Right lung (tissue), 5 donors: ENCODE data around the gene SPG21. TPM values are rescaled to one million over a fixed set of nuclear protein-coding genes. Genes with fewer than 3 reads are reported as not detected.
A peak's percentile ranks its signal among the peaks of the same experiment; 100 is the strongest.

ENCODE experiments used
- DNase-seq, 2 donors: peaks; one replicate each; pipeline ENCODE4 v3.0.0-alpha.2; 2013
- polyA plus RNA-seq, 5 donors: library from polyadenylated mRNA; unstranded; fragments of 120-200 nt; gene quantifications; one replicate each; pipeline versions ENCODE4 v1.2.1 to v1.2.3, GENCODE V29; 2013; ENCODE audit warnings: inconsistent platforms in 1 of 5, low replicate concordance in 1 of 5; ENCODE audit not compliant: insufficient read length in 5 of 5, insufficient read depth in 1 of 5

Gene SPG21
- polyA plus RNA-seq, 5 donors = 95.9 to 115 (median 102) TPM

DNA sequence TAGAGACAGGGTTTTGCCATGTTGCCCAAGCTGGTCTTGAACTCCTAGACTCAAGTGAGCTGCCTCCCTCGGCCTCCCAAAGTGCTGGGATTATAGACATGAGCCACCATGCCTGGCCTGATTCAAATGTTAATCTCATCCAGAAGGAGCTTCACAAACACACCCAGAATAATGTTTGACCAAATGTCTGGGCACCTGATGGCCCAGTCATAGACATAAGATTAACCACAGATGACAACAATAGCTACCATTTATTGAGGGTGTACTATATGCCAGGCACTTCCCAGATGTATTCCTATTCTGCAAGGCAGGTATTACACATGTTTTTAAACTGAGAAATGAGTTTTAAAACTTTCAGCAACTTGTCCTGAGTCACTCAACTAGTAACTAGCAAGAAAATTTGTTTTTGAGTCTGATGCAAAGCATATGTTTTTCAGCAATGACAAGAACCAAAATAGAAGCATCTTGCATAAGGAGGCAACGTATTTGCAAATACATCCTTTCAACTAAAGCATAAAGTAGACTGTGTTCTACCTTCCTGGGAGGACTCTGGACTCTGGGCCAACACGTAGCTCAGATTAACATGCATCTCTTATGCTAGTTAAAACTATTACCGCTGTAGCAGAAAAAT, 8.1 kb upstream of the SPG21 start:
- DNase-seq = no peak

DNA sequence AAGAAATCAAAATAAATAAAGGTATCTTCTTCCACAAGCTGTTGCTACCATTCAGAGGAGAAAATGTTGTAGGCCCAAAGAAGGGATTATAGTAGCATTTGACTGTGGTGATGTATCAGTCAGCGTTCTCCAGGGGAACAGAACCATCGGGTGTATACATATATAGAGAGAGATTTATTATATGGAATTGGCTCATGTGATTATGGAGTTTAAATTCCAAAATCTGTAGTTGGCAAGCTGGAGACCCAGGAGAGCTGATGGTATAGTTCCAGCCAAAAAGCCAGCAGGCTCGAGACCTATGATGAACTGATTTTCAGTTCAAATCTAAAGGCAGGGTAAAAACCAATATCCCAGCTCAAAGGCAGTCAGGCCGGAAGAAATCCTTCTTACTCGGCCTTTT, 7.4 kb upstream of the SPG21 start:
- no peak for DNase-seq

DNA sequence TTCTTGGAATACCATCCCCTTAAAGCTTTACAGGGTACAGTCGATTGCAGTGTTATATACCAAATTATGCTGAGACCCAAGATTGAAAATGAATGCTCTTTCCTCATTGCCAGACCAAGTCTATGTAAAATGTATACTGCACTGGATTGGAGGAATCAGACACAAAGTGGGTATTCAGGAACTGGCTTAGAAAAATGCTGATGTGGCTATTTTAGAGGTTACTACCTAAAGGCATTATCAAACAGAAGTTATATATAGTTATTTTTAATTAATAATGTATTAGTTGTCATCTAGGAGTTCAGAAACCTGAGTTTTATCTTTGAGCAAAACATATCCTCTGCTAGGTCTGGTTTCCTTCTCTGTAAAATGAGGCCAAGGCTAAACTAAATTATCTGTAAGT, 3.6 kb upstream of the SPG21 start:
- no peak for DNase-seq

DNA sequence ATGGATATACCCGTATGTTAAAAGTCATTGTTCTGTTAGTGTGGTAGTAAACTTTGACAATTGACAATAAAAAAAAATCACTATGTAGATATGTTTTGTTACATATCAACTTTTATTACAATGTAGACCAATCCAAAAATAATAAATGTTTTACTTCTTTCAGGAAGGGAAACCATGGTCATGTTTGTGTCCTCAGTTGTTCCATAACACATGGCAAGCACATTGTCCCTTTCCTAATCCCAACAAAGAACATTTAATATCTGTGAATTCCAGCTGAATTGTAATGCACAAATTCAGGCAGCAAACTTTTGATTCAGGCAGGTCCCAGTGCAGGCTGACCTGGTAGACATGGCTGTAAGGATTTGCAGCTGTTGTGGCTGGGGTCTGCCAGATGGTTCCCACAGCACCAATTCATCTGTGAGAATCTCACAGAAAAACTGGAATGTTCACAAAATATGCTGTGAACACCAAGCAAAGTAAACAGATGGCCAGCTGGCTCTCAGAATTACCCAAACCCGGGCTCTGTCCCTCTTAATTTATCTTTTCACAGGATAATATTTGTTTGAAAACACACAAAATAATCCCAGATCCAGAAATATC, 1.9 kb upstream of the SPG21 start:
- DNase-seq = peak; percentile 23 to 24

DNA sequence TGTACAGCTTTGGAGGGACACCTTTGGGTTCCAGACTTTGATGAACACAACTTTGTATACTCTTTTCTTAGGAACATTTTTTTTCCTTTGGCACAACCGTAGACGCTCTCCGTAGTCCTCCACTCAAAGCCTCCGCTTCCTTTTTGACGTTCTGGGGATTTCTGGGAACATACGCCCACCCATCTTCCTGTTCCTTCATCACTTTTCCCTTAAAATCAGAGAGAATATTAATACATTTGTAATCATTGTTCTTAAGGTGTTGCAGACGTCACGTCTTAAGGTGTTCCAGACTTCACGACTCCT, 405 bp upstream of the SPG21 start:
- no peak for DNase-seq

DNA sequence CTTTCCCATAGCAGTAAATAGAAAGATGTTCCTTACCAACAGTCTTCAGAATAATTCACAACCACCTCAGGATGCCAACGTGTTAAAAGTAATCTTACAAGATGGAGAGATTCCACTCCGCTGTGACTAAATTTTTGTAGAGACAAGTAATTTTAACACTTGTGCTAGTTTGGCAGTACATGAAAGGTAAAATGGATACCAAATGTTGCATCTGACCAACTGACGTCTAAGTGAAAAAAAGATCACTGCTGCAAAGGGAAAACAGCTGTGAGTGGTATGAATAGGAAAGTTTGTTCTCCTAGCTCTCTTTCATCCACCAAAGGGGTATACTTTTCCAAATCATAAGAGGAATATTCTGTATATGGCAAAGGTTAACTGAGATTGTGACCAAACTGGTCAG, 2.6 kb downstream of the SPG21 start:
- no peak for DNase-seq

DNA sequence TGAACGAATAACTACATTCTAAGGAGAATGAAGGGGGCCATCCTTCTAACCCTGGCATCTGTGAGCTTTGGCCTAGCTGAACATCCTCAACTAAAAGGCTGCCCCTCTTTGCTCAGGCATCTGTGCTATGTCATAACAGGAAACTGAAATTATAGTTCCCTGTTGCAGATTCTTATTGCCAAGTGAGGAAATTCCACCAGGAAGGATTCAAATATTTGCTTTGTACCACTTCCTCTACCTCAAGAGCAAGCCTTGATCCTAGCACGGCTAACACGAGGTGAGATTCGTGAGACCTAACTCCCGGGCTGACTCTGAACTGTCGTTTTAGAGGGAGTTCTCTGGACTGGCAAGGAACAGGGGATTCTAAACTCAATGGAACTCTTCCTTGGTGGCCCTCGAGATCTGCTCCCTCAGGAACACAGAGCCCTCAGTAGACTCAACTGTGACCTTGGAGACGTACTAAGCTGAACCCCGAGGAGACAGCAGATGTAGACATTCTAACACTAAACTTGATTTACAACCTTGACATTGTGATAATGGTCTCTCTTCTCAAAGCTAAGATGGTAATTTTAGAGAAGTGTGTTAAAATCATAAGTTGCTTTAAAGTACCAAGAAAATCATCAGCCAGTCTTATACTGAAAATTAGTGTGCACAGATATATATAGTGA, 4.2 kb downstream of the SPG21 start:
- peak in 1 of 2 donors; percentile 23 for DNase-seq

DNA sequence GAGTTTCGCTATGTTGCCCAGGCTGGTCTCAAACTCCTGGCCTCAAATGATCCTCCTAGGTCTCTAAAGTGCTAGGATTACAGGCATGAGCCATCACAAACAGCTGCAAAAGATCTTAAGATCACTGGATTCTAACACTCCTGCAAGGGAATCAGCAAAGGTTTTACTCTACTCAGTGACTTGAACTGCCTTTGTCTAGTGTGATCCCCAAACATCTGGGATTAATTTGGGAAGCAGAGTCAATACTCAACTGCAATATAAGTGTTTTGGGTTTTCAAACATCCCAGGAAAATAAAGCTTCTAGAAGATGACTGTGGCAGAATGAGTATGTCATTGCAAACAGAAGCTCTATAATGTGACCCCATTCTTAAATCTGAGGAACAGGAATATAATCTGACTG, 7.2 kb downstream of the SPG21 start:
- no peak for DNase-seq

DNA sequence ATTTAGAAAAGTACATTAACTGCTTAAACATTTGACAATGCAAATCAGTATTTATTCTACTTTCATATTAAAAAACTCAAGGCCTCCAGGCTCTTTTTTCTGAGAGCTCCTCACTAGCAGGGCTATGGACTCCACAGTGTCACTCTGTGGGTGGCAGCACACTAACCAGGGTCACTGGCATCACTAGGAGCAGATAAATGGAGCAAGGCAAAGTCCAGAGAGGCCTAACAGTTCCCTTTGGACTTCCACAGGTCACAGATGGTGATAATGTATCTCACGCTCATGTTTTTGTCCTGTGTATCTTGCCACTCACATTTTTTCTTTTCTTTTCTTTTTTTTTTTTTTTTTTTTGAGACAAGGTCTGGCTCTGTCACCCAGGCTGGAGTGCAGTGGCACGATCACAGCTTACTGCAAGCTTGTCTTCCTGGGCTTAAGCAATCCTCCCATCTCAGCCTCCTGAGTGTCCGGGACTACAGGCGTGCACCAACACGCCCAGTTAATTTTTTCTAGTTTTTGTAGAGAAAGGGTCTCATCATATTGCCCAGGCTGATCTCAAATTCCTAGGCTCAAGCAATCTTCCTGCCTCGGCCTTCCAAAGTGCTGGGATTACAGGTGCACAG, 7.8 kb downstream of the SPG21 start:
- DNase-seq = no peak

DNA sequence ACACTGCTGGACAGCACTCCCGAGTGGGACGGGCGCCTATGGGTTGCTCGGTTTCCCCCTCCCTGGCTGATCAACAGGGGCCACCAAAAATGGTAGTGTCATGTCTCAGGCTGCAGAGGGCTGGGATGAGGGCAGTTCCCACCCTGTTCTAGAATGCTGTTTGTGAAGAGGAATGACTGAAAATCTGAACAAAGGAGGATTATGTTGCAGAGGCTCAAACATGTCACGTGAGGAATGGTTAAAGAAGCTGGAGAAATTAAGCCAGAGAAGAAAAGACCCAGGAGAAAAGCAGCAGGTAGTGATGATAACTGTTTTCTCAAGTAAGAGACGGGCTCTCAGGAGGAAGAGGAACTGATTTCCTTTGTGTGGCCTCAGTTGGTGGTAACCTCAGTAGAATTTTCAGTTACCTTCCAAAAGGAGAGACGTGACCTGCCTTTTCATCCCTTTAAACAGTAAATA, 10.4 kb downstream of the SPG21 start:
- no peak for DNase-seq

DNA sequence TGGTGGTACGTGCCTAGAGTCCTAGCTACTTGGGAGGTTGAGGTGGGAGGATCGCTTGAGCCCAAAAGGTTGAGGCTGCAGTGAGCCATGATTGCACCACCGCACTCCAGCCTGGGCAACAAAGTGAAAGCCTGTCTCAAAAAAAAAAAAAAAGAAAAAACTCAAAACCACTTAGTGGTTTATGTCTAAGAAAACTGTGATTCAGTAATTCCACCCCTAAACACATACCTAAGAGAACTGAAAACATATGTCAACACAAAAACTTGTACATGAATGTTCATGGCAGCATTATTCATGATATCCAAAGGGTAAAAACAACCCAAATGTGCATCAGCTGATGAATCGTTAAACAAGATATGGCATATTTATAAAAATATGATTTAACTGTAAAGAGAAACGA, 14.3 kb downstream of the SPG21 start:
- no peak for DNase-seq

DNA sequence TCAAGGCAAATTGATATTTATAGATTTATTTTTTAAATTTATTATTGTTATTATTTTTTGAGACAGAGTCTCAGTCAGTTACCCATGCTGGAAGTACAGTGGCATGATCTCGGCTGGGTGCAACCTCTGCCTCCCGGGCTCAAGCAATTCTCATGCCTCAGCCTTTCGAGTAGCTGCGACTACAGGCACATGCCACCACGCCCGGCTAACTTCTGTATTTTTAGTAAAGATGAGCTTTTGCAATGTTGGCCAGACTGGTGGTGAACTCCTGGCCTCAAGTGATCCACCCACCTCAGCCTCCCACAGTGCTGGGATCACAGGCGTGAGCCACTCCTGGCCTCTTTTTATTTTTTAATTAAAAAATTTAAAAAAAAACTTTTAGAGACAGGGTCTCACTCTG, 19.0 kb downstream of the SPG21 start:
- DNase-seq = no peak

DNA sequence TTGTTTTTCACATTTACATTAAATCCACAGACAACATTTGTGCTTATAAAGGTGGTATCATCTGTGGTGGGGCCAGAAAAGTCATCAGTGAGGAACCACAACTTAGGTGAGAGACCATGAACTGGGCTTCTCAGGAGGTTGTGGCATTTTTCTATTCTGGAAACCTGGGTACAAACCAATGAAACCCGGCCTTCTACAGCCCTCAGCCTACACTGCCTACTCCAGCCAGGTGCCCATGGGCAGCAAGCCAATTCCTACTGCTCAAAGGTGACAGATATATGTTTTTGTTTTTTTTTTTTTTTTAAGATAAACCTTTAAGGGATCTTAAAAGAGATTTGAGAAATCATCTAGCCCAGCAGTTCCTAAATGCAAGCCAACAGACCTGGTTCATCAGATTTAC, 20.3 kb downstream of the SPG21 start:
- no peak for DNase-seq

DNA sequence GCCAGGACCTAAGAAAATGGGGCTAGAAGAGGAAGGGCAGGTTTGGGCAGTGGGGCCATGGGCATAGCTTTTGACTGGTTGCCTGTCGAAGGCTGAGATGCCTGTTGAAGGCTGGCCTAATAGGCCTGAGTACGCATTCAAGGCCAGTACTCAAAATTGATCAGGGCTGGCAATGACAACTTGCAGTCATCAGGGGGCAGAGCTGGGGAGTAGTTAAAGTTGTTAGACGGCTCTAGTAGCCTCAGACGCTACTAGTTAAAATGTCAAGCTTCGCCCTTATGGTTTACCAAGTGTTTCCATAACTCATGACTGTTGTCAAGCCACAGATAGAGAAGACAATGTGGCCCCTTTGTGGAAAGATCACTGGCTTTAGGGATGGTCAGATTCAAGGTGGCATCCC, 28.7 kb downstream of the SPG21 start:
- DNase-seq = no peak

DNA sequence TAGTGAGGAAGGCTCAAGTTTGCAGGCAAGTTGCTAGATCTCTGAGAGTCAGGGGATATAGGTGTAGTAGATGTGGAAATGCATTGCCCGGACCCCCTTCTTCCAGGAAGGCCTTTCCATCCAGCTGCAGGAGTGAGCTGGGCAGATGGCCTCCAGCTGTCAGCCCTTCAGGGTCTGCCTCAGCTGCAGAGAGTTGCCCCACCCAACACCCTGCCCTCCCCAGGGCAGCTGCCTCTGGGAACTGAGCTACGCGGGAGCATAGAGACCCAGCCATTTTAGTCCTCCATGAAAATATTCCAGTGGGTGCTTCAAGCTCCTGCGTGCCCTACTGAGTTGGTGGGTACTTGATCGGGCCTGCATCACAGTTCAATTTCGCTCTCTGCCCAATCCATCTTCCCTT, 29.6 kb downstream of the SPG21 start:
- no peak for DNase-seq

DNA sequence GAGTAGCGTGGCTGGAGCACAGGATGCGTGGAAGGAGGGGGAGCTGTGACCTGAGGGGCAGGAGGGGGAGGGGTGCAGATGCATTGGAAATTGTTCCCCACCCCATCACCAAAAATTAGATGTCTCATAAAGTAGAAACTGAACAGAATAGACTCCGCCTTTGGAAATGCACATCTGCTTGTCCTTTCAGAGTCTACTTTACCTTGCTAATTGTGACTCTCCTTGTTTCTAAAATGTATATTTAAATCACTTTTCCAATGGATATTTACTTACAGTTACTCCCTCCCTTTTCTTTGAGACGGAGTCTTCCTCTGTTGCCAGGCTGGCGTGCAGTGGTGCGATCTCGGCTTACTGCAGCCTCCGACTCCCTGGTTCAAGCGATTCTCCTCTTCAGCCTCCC, 30.6 kb downstream of the SPG21 start:
- no peak for DNase-seq

DNA sequence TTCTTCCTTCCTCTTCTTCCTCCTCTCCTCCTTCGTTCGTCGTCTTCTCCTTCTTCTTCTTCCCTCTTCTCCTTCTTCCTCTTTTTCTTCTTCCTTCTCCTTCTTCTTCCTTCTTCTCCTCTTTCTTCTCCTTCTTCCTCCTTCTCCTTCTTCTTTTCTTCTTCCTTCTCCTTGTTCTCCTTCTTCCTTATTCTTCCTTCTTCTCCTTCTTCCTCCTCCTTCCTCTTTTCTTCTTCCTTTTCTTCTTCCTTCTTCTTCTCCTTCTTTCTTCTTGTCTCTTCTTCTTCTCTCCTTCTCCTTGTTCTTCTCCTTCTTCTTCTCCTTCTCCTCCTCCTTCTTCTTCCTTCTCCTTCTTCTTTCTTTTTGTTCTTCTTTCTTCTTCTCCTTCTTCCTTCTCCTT, 35.3 kb downstream of the SPG21 start:
- DNase-seq = no peak

DNA sequence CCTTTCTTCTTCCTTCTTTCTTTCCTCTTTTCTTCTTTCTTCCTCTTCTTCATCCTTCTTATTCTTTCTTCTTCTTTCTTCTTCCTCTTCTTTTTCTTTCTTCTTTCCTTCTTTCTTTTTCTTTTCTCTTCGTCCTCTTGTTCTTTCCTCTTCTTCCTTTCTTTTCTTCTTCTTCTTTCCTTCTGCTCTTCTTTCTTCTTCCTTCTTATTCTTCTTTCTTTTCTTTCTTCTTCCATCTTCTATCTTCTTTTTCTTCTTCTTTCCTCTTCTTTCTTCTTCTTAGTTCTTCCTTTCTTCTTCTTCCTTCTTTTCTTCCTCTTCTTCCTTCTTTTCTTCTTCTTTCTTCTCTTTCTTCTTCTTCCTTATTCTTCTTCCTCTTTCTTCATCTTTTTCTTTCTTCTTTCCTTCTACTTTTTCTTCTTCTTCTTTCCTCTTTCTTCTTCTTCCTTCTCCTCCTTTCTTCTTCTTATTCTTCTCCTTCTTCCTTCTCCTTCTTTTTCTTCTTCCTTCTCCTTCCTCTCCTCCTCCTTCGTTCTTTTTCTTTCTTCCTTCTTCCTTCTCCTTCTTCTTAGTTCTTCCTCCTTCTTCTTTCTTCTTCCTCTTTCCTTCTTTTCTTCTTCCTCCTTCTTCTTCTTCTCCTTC, 37.8 kb downstream of the SPG21 start:
- DNase-seq = no peak

DNA sequence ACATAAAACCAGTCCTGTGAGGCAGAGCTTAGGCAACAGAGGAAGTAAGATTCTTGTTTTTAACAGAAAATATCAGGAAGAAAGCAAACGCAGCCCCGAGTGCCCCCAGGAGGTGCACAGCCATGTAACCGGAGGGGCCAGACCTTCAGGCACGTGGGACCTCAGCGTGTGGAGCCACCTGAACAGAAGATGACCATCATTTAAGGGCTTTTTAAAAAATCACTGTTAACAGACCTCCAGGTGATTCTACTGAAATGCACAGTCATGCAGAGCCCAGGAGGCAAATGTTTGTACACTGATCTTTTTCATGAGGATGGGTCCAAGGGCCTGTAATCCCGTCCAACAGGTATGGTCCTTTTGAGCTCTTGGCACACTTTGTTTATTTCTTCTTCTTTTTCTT, 38.8 kb downstream of the SPG21 start:
- no peak for DNase-seq

DNA sequence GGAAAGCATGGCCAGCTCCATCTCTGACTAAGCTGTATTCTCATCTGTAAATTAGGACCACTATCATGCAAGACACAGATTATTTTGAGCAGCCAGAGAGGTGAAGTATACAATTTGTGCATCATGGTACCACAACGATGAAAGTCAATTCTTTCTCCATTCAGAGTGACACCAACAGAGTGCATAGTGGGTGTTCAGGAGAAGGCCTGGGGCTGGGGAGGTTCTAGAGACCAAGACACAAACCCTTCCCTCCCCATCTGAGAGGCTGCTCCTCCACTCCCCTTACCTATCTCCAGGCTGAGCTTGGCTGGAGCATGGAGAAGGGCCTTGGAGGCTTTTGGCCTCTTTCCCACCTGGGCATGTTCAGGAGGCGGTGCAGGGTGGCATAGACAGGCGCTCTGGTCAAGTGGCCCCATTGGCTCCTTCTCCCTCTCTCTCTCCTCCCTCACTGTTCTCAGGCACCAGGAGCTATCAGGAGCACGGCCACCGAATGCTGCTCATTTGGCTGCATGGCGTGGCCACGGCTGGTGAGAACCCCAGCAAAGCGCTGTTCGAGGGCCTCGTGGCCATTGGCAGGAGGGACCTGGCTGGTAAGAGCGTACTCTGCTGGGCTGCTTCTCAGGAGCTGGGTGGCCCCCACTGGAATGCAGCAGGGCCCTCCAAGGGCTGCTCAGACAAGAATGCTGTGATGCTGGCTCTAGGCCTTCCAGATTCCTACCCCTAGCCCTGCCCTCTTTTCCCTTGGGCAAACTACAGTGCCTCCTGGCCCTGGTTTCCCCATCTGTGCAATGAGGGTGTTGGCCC, 40.1 kb downstream of the SPG21 start:
- no peak for DNase-seq

DNA sequence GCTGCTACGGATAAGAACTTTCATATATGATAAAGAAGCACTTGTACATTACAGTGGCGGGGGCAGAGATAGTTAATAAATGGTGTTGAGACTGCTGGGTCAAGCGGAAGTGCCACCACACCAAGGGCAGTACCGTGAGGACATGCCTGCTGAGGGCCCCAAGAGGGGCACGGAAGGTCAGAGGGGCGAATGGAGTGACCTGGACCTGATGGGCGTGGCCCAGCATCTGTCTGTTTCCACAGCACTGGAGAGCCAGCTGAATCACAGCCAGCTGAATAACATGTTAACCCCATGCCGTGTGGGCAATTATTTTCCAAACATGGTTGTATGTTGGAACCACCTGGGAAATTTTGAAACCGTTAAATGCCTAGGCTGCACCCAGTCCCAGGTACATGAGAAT, 40.8 kb downstream of the SPG21 start:
- no peak for DNase-seq

DNA sequence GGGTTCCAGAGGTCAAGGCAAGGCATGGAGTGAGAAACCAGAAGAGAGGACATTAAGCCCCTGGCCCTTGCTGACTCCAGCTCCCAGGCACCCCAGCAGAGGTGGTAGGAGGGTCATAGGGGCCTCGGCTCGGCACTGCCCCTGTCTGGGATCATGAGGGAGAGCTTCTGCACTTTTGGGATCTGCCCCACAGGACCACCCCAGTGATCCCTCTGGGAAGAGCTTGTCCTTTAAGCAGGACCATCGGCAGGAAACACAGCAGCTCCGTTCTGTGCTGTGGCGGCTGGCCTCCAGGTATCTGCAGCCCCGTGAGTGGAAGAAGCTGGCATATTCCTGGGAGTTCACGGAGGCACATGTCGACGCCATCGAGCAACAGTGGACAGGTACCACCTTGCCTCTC, 42.5 kb downstream of the SPG21 start:
- DNase-seq = no peak
